GM06990 (cell line): Measurements from ENCODE around the gene ADAMTS17.

Source experiments
- DNase-seq: peaks from one replicate; pipeline ENCODE4 v3.0.0-alpha.2; 2011; ENCODE audit not compliant: insufficient read length; ENCODE audit errors: extremely low read depth
- H3K27me3 ChIP-seq: replicated peaks from 2 replicates; pipeline ENCODE4 v1.6.0; 2011; ENCODE audit warnings: low read length; ENCODE audit not compliant: control insufficient read depth, insufficient read depth
- H3K36me3 ChIP-seq: 2 replicates; pipeline ENCODE4 v1.5.1; 2011; ENCODE audit warnings: low read length; ENCODE audit not compliant: control insufficient read depth, insufficient read depth
- H3K4me3 ChIP-seq: replicated peaks from 2 replicates; pipeline ENCODE4 v1.5.1; 2011; ENCODE audit warnings: low read depth, mild to moderate bottlenecking, control low read depth, low read length
- TF ChIP-seq, protein P1 (sequence below): IDR thresholded peaks from 2 replicates; pipeline ENCODE4 v1.5.1; 2011; ENCODE audit warnings: low read length, control low read depth, mild to moderate bottlenecking, inconsistent platforms; ENCODE audit not compliant: insufficient read depth, poor library complexity, severe bottlenecking

ADAMTS17 gene

DNA sequence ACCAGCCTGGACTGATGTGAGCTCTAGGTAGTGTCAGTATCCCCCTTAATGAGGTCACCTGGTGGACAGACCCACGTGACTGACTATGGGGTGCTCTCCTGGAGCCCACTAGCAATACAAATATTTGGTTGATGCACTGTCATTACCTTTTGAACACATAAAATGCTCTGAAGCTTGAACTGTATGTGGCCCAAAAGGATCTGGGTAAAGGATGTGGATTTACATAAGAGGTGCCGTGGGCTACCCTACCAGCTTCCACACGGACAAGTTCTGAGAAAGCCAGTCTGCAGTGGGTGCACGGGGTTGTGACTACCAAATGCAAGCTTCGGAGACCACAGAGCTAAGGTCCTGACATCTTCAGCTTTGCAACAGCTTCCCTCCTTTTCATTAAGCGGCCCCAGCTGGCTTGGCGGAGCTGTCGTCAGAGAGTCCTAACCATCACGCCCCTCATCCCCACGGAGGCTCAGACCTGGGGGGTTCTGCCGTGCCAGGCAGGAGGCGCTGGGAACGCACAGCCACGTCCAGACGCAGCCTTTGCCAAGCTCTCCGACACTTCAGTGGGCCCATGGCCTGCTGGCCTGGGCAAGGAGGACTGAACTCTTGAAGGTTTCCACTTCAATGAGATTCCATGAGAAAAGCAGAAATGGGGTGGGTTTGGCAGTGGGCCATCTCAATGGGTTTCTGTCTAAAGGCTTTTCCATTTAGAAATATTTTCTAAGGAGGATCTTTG lies 228.3 kb downstream of the ADAMTS17 start:
- no peaks in the 10 kb centered on the region for H3K27me3 ChIP-seq
- no peak for DNase-seq
- TF ChIP-seq, protein P1, sequence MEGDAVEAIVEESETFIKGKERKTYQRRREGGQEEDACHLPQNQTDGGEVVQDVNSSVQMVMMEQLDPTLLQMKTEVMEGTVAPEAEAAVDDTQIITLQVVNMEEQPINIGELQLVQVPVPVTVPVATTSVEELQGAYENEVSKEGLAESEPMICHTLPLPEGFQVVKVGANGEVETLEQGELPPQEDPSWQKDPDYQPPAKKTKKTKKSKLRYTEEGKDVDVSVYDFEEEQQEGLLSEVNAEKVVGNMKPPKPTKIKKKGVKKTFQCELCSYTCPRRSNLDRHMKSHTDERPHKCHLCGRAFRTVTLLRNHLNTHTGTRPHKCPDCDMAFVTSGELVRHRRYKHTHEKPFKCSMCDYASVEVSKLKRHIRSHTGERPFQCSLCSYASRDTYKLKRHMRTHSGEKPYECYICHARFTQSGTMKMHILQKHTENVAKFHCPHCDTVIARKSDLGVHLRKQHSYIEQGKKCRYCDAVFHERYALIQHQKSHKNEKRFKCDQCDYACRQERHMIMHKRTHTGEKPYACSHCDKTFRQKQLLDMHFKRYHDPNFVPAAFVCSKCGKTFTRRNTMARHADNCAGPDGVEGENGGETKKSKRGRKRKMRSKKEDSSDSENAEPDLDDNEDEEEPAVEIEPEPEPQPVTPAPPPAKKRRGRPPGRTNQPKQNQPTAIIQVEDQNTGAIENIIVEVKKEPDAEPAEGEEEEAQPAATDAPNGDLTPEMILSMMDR: no peak

DNA sequence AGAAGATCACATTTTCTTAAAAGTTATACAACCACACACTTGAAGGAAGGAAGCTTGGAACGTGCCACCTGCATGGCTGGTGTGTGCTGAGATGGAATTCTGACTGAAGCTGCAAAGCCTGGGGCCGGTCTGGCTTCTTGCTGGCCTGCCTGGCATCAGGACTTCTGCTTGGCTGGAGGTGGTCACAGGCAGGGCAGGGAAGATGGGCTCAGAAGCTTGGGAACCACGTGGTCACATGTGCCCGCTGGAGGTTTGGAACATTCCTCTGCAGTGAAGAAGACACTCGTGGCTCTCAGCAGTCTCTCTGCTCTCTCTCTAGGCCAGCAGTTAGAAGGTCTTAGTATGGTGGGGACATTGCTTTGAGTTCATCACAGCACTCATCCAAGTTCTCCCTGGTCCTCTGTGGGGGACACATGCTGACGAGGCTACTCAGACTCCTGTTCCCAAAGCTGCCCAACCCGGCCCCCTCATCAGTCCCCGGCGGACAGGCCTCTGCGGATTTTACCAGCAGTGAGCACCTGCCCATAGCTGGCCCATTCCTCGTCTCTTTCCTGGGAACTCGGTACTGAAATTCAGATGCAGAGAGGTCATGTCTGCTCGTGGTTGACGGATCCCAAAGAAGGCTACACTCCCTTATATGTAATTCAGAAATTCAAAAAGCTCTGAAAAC lies 229.0 kb downstream of the ADAMTS17 start:
- H3K36me3 ChIP-seq: no peaks in the 10 kb centered on the region
- TF ChIP-seq, protein P1: no peak
- no peak overlapping the region for H3K4me3 ChIP-seq
- no peak for DNase-seq
- no peaks in the 10 kb centered on the region for H3K27me3 ChIP-seq

More for the DNA sequence above, 228.3 kb downstream of the ADAMTS17 start:
- Histone ChIP-seq H3K36me3 (no peaks in the 10 kb centered on the region), H3K4me3 (no peak overlapping the region)

DNA sequence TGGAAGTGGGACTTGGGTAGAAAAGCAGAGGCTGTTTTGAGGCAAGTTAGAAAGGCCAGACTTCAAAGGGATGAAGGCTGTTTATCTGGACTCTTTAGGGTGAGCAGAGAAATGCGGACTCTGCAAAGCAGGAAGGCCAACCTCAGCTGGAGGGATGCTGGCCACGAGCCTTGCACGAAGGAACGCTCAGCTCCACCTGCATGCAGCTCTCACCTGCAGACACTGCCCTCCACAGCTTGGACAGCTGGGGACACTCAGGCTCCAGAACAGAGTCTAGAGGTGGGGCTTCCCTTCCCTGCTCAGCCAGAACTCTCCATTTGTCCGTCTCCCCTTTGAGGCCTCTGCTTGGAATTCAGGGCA lies 229.7 kb downstream of the ADAMTS17 start:
- Histone ChIP-seq H3K27me3 (no peaks in the 10 kb centered on the region), H3K36me3 (no peaks in the 10 kb centered on the region), H3K4me3 (no peak overlapping the region)
- no peak for DNase-seq
- TF ChIP-seq, protein P1: no peak

DNA sequence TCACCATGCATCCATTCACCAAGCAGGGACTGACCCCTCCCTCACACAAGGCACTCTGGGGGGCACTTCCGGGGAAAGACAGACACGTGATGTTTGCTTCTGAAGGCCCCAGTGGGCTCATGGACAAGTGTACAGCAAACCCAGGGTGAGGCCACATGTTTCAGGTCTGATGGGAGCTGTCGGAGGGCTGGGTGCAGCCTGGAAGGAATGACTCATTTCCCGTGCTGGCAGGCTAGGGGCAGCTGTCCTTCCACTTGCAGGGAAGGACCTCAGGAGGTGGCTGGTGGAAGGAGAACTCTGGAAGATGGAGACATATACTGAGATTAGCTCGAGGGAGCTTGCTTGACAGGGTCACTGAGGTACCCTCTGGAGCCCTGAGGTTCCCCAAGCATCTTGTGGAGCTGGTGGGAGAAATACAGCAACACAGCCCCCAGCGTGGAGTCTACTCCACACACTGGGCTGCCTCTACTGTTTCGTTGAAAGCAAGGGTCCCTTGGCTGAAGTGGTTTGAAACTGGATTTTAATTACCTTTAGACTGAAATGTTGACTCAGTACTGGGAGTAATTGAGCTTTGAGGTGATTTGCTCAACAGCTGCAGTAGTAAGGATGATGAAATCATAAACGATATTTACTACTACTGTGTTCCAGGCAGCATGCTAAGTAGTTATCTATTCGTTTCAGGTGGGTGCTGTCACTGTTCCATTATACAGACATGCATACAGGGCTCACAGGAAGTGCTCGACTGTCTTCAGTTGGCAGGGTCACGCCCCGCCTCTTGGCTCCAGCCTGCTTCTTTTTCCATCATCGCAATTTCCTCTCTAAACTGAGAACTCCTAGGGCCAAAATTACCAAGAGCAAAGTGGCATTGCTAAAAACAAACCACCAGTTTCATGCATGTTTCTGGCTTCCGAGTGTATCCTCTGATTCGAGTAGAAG lies 230.4 kb downstream of the ADAMTS17 start:
- no peaks in the 10 kb centered on the region for H3K27me3 ChIP-seq
- no peaks in the 10 kb centered on the region for H3K36me3 ChIP-seq
- TF ChIP-seq, protein P1: no peak
- DNase-seq: no peak
- H3K4me3 ChIP-seq: no peak overlapping the region

DNA sequence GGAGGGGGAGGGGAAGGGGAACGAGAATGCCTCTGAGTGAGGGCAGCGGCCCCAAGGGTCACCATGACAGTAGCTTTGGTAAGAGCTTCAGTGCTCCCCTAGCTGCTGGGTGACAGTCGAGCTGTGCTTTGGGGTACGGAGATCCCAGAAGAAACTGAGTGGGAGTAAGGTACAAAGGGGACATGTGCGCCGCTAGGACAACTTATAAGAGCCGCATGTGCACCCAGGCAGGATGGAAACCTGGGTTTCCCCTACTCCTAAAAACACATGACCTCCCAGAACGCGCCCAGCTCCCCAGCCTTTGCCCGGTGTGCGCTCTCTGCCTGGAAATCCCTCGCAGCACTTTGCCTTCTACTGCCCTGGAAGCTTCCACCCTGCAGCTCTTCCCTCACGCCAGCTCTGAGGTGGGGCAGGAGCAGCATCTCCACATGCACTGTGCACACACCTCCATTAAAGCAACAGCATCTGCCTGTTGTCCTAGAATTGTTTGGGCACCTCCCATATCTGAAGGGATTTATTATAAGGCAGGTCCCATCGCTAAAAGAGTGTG lies 232.2 kb downstream of the ADAMTS17 start:
- TF ChIP-seq, protein P1: no peak

More for the DNA sequence above, 232.2 kb downstream of the ADAMTS17 start:
- no peak overlapping the region for H3K4me3 ChIP-seq
- no peaks in the 10 kb centered on the region; the same call in 1 of the 2 replicates for H3K27me3 ChIP-seq
- H3K36me3 ChIP-seq: no peaks in the 10 kb centered on the region
- DNase-seq: no peak
